ENCODE results near the gene CRTC3. TPM values are rescaled to one million over a fixed set of nuclear protein-coding genes. Genes with fewer than 3 reads are reported as not detected.
A peak's percentile ranks its signal among the peaks of the same experiment; 100 is the strongest.

Gene CRTC3
- total RNA-seq, 2 donors from 2014 or later: 26.4 to 32.5 TPM

DNA sequence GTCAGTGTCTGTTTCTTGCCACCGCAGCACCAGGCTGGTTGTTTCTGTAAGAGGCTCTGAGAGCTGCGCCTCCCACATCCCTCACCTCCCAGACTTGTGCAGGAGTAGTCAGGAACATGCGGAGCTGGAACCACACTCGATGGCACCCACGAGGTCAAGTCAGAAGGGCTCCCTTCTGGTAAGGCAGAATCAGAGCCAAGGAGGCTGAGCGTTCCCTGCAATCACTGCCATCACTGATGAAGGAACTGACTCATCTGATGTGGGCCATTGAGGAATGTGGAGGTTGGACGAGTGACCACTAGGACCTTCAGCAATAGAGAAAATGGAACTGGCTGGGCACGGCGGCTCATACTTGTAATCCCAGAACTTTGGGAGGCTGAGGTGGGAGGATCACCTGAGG lies 151.8 kb downstream of the CRTC3 start:
- no peak for DNase-seq (ENCODE audit: low spot score)
- TF ChIP-seq, protein P1, sequence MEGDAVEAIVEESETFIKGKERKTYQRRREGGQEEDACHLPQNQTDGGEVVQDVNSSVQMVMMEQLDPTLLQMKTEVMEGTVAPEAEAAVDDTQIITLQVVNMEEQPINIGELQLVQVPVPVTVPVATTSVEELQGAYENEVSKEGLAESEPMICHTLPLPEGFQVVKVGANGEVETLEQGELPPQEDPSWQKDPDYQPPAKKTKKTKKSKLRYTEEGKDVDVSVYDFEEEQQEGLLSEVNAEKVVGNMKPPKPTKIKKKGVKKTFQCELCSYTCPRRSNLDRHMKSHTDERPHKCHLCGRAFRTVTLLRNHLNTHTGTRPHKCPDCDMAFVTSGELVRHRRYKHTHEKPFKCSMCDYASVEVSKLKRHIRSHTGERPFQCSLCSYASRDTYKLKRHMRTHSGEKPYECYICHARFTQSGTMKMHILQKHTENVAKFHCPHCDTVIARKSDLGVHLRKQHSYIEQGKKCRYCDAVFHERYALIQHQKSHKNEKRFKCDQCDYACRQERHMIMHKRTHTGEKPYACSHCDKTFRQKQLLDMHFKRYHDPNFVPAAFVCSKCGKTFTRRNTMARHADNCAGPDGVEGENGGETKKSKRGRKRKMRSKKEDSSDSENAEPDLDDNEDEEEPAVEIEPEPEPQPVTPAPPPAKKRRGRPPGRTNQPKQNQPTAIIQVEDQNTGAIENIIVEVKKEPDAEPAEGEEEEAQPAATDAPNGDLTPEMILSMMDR (IDR thresholded peaks at IDR 0.05): no peak
- Histone ChIP-seq H3K27ac (peak overlapping the region in 1 of 2 donors; percentile 64), H3K4me1 (no peaks in the 10 kb centered on the region), H3K36me3 (no peaks in the 10 kb centered on the region), H3K4me3 (no peak overlapping the region), H3K27me3 (no peaks in the 10 kb centered on the region), H3K9me3 (no peaks in the 10 kb centered on the region)

DNA sequence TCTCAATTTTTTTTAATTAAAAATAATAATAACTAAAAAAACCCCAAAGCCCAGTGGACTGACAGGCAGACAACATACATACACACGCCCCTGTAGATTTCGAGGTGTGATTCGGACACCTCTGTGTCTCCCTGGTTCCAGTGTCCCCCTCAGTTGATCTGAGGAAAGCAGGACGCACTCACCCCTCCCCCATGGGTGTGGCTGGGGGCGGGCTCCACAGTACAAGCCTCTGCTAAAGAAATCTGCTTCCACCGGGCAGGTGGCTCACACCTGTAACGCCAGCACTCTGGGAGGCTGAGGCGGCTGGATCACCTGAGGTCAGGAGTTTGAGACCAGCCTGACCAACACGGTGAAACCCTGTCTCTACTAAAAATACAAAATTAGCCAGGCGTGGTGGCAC lies 153.6 kb downstream of the CRTC3 start:
- no peak for DNase-seq (ENCODE audit: low spot score)
- Histone ChIP-seq H3K27ac (no peak overlapping the region), H3K27me3 (no peaks in the 10 kb centered on the region), H3K4me3 (no peak overlapping the region), H3K9me3 (no peaks in the 10 kb centered on the region), H3K4me1 (no peaks in the 10 kb centered on the region), H3K36me3 (no peaks in the 10 kb centered on the region)
- TF ChIP-seq, protein P1 (IDR thresholded peaks at IDR 0.05): no peak

DNA sequence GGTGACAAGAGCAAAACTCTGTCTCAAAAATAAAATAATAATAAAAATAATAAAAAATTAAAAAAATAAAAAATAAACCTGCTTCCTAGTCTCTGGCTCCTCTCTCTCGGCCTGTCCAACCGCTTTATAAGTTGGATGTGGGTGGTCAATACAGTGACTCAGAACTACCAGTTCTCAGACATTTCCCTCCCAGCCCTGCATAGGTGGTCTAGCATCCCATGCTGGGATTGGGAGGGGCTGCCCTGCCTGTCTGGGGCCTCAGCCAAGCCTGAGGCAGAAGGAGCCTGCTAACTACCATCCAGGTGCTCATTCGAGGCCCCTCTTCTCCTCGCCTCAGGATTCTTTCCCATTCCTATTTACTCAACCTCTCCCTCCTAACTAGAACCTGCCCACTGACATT lies 154.2 kb downstream of the CRTC3 start:
- TF ChIP-seq, protein P1 (IDR thresholded peaks at IDR 0.05): no peak
- Histone ChIP-seq H3K4me3 (no peak overlapping the region), H3K36me3 (no peaks in the 10 kb centered on the region), H3K27ac (no peak overlapping the region), H3K9me3 (no peaks in the 10 kb centered on the region), H3K4me1 (no peaks in the 10 kb centered on the region), H3K27me3 (no peaks in the 10 kb centered on the region)
- no peak for DNase-seq (ENCODE audit: low spot score)

DNA sequence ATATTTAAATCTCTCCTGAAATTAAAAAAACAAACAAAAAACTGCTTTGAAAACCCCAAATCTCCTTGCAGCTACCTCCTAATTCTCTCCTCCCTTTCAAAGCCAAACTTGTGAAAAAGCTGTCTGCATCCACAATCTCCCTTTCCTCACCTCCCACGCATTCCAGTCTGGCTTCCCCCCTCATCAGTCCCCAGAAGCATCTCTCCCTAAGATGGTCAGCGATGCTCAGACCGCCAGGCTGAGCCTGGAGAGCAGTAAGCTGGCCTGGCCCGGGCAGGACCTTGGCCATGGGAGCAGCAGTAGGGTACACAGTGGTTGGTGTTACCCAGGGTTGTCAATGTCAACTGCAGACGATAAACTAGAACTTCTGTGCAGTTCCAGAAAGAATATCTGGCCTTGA lies 154.6 kb downstream of the CRTC3 start:
- Histone ChIP-seq H3K9me3 (no peaks in the 10 kb centered on the region), H3K4me1 (no peaks in the 10 kb centered on the region), H3K27me3 (no peaks in the 10 kb centered on the region), H3K4me3 (no peak overlapping the region), H3K36me3 (no peaks in the 10 kb centered on the region), H3K27ac (no peak overlapping the region)
- TF ChIP-seq, protein P1 (IDR thresholded peaks at IDR 0.05): no peak
- DNase-seq (ENCODE audit: low spot score): no peak

DNA sequence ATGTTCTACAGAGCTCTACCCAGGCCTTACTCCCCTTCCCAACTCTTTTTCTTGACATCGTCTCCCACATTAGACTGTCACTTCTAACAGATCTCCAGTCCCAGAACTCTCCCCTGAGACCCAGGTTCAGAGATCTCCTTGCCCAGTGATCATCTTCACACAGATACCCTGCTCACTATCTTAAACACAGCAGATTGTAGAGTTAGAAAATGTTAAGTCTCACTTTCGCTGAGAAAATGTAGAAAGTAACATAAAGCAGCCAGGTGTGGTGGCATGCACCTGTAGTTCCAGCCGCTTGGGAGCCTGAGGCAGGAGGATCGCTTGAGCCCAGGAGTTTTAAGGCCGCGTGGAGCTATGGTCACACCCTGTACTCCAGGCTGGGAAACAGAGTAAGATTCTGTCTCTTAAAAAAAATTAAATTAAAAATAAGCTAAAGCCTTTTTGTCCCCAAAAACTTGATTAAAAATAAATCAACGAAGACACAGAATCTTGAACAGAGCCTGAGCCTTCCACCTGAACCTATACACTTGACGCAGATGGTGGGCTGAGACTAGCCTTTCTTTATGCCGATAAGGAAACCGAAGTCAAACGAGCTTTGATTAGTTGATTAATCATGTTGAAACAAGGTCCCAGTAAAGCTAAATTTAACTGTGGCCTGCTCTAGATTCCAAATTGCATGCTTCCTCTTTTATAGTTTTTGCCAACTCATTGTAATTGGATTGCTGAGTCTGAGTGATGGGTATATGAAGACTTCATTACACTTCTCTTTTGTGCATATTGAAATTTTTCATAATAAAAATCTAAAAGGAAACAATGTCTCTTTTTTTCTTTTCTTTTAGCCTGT lies 156.1 kb downstream of the CRTC3 start:
- no peak overlapping the region for H3K27ac ChIP-seq
- H3K4me3 ChIP-seq: no peak overlapping the region
- TF ChIP-seq, protein P1 (IDR thresholded peaks at IDR 0.05): no peak
- no peaks in the 10 kb centered on the region for H3K27me3 ChIP-seq
- no peak for DNase-seq (ENCODE audit: low spot score)
- no peaks in the 10 kb centered on the region for H3K4me1 ChIP-seq
- no peaks in the 10 kb centered on the region for H3K9me3 ChIP-seq
- H3K36me3 ChIP-seq: no peaks in the 10 kb centered on the region

All from right atrium auricular region (tissue), 2 donors.